Activated gamma-delta T cell treated with anti-CD3 and anti-CD28 coated beads, Interleukin-2, amount 50 U/mL, for 16 hours (primary cell): ENCODE measurements around the gene KRT84.

Experiments
- DNase-seq: peaks from one replicate; pipeline ENCODE4 v3.0.0-alpha.2; 2020; ENCODE audit warnings: low read depth

The KRT84 gene

GRCh38 chr12:52383331-52383730, 2.1 kb downstream of the KRT84 start:
- DNase-seq = no peak

GRCh38 chr12:52382854-52383253, 2.6 kb downstream of the KRT84 start:
- DNase-seq = no peak

- DNase-seq = no peak
Observed at GRCh38 chr12:52381206-52381605, 4.2 kb downstream of the KRT84 start.

- DNase-seq = no peak
Observed at GRCh38 chr12:52380271-52380694, 5.2 kb downstream of the KRT84 start.

- DNase-seq = no peak
Observed at GRCh38 chr12:52379536-52379935, 5.9 kb downstream of the KRT84 start.

DNA sequence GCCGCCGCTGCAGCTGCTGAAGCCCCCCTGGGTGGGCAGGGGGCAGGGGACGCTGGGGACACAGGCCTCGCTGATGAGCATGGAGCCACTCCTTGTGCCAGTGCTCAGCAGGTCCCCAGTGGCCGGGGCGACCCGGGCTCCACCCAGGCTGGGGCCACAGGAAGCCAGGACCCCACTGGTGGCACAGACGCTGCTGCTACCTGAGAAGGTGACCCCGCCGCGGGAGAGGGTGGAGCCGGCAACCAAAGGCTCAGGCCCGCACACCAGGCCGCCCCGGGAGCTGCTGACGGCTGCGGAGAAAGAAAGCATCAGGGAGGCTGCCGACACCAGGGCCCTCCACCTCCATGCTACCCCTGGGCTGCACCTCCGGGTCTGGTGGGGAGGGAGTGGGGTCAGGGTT, 7.4 kb downstream of the KRT84 start:
- DNase-seq = no peak

DNA sequence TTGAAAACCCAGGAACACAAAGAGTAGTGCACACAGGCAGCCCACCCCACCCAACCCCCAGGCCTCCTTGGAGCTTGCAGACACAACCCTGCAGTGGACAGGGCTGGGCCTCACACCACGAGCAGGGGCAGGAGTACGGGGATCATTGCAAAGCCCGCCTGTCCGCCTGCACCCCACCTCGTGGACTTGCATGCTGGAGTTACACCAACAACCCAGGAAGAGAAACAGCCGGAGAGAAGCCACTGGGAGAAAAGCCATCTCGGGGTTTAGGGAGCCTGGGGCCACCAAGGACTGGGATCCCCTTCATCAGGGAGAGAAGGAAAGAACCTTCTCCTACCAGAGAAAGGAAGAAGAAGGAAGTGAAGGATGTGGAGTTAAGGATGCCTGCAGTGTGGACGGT, 8.2 kb downstream of the KRT84 start:
- no peak for DNase-seq

GRCh38 chr12:52372216-52373154, 13.0 kb downstream of the KRT84 start:
- DNase-seq = peak; percentile 27

DNA sequence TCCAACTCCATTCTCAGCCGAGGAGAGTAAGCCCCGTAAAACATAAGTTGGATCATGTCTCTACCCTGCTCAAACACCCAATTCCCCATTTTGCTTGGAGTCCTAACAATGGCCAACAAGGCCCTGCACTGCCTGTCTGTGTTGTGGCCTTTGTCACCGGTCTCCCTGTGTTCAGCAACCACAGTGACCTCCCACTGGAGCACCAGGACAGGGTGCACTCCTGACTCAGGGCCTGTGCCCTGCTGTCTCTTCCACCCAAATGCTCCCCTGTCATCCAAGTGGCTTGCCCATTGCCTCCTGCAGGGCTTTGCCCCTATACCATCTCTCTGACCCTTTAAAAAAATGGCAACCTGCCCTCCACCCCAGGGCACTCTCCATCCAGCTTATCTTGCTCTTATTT, 13.7 kb downstream of the KRT84 start:
- DNase-seq = no peak

- no peak for DNase-seq
Observed at GRCh38 chr12:52370926-52371608, 14.4 kb downstream of the KRT84 start.

- DNase-seq = no peak
Observed at GRCh38 chr12:52369809-52370208, 15.6 kb downstream of the KRT84 start.

DNA sequence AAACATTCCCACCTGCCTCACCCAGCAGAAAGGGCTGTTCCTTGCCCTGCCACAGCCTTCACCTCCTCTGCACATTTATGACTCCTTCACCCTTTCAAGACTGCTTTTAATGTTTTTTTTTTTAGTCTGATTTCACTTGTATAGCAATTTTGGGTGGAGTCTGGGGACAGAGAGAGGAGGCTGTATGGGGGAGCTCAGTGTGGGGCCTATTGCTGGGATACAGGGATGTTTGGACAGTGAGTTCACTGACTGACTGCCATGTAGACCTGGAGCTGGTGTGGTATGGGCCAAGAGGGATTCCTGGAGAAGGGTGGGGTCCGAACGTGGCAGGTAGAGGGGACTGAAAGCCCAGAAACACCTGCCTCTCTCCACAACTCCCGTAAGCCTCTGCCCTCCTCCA, 16.2 kb downstream of the KRT84 start:
- no peak for DNase-seq

- DNase-seq = no peak
Observed at GRCh38 chr12:52368508-52368907, 16.9 kb downstream of the KRT84 start.

DNA sequence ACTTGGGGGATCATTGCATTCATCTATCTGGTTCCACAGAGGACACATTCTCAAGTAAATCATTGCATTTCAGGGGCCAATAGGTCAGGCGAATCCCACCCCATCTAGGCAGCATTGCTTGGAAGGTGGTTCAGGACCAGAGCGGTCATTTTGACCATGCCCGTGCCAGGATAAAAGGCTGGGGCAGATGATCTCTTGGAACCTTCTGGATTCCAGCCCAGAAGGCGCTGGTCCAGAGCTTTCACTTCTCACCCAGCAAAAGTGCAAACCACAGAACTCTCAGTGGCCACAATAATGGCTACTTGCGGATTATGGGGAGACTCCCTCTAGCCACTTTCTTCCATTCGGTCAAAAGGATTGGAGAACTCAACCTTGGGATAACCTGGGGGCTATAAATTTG, 17.6 kb downstream of the KRT84 start:
- DNase-seq = no peak

DNA sequence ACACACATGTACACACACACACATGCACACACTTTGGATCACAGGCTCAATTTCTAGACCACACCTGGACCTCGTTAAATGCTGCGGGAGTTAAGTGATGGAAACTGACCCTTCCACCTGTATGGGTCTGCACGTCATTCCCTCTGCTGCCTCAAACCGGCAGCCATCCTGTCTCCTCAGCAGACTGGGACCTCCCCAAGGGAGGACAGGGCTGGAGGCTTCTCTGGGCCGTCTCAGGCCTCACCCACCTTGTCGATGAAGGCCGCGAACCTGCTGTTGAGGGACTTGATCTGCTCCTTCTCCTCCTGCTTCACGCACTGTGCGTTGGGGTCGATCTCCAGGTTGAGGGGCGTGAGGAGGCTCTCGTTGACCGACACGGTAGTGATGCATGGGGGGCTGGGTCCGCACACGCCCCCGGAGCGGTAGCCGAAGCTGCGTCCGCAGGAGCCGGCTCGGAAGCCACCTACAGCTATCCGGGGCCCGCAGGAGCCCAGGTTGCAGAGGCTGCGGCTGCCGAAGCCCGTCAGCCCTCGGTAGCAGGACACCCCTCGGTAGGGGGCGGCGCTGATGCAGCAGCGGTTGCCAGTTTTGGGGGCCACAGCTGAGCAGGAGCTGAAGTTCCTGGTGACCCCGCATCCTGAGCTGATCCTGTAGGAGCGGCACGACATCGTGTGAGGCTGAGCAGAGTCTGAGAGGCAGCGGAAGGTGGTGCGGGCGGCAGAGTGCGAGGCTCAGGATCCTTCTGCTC, 18.5 kb downstream of the KRT84 start, which contains the start of gene KRT85:
TSS of gene KRT85 (minus strand) at position 744 of the 748 bp plus-strand sequence. CDS start at position 668, 76 bp downstream.
- DNase-seq = no peak

- DNase-seq = no peak
Observed at GRCh38 chr12:52364901-52365489, 20.5 kb downstream of the KRT84 start.

GRCh38 chr12:52364061-52364460, 21.4 kb downstream of the KRT84 start:
- DNase-seq = no peak

- DNase-seq = no peak
Observed at GRCh38 chr12:52363111-52363679, 22.3 kb downstream of the KRT84 start.

GRCh38 chr12:52362118-52362726, 23.2 kb downstream of the KRT84 start:
- no peak for DNase-seq

DNA sequence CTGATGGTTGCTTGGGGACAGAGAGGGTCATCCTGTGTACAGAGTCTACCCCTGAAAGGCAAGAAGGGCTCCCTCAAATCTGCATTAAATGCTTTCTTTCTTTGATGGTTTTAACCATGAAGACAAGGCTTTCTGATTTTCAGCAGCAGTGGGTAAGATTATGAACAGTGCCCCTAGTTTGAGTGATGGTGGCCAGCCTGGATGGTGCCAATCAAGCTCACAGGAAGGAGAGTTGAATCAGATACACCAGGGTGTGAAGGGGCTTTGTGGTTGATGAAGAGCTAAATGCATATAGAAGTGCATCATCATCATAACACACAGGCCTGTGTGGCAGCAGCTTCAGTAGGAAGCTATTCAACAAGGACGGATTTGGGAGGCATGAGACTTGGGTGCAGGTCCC, 23.9 kb downstream of the KRT84 start:
- DNase-seq = no peak

DNA sequence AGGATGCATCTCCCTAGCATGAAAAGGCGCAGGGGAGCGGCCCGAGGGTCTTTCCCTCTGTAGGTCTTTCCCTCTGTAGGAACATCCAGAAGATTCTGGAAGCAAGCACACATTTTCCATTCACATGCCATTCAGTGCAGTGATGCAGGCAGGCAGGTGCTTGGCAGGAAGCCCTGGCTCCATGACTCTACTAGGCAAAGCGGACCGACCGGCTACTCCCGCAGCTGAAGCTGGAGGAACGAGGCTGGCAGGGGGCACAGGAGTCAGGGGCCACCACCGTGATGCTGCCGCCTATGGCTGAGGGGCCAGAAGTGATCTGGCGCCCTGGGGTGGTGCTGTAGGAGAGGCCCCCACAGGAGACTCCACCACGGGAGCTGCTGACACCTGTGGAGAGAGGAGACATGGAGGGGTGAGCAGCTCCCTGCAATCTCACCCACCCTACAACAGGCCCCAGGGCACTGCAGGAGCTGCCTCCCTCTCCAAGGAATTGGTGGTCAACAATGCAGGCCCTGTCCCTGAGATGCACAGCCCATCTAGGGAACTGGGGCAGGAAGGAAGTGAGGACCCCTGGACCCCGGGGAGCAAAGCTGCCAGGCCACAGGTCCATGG, 24.7 kb downstream of the KRT84 start:
- no peak for DNase-seq
